Neural progenitor cell (in vitro differentiated cells): Measurements from ENCODE around the gene ZBTB25. TPM values are rescaled to one million over a fixed set of nuclear protein-coding genes. Genes with fewer than 3 reads are reported as not detected.
A peak's percentile ranks its signal among the peaks of the same experiment; 100 is the strongest.

Experiments
- DNase-seq: peaks from one replicate; pipeline ENCODE4 v3.0.0-alpha.2; 2016; ENCODE audit warnings: low spot score
- H2AFZ ChIP-seq: fragments of 200-600 bp; sonication (generic); replicated peaks from 2 replicates; pipeline ENCODE4 v1.6.1; 2016; ENCODE audit warnings: antibody characterized with exemption
- H3F3A ChIP-seq: fragments of 200-600 bp; sonication (generic); 2 replicates; pipeline ENCODE4 v1.6.1; 2016; ENCODE audit warnings: antibody characterized with exemption, low read depth
- H3K27ac ChIP-seq: fragments of 200-600 bp; sonication (generic); 2 replicates; pipeline ENCODE4 v1.5.1; 2016; ENCODE audit warnings: mild to moderate bottlenecking
- H3K27me3 ChIP-seq: fragments of 200-600 bp; sonication (generic); 2 replicates; pipeline ENCODE4 v1.6.1; 2016; ENCODE audit warnings: mild to moderate bottlenecking, moderate library complexity
- H3K36me3 ChIP-seq: fragments of 200-600 bp; sonication (generic); 2 replicates; pipeline ENCODE4 v1.5.1; 2016
- H3K4me1 ChIP-seq: fragments of 200-600 bp; sonication (generic); 2 replicates; pipeline ENCODE4 v1.6.1; 2016; ENCODE audit warnings: mixed run types
- H3K4me2 ChIP-seq: fragments of 200-600 bp; sonication (generic); 2 replicates; pipeline ENCODE4 v1.6.1; 2016
- H3K4me3 ChIP-seq: fragments of 200-600 bp; sonication (generic); 2 replicates; pipeline ENCODE4 v1.5.1; 2016
- H3K79me2 ChIP-seq: fragments of 200-600 bp; sonication (generic); 2 replicates; pipeline ENCODE4 v1.6.1; 2016; ENCODE audit warnings: low read depth
- H3K9ac ChIP-seq: fragments of 200-600 bp; sonication (generic); 2 replicates; pipeline ENCODE4 v1.6.1; 2016
- H3K9me3 ChIP-seq: fragments of 200-600 bp; sonication (generic); 2 replicates; pipeline ENCODE4 v1.5.1; 2016; ENCODE audit warnings: low read depth
- H4K20me1 ChIP-seq: fragments of 200-600 bp; sonication (generic); 2 replicates; pipeline ENCODE4 v1.6.1; 2016; ENCODE audit warnings: low read depth
- H3K27ac Mint-ChIP-seq: 3 replicates; pipeline ENCODE4 v1.8.0; 2021; ENCODE audit warnings: mixed read lengths
- H3K27me3 Mint-ChIP-seq: 2 replicates; pipeline ENCODE4 v1.8.0; 2022; ENCODE audit warnings: low read depth, mild to moderate bottlenecking, inconsistent platforms, moderate library complexity, mixed read lengths; ENCODE audit not compliant: insufficient read depth
- H3K36me3 Mint-ChIP-seq: 3 replicates; pipeline ENCODE4 v1.8.0; 2021; ENCODE audit warnings: mixed read lengths
- H3K4me1 Mint-ChIP-seq: 3 replicates; pipeline ENCODE4 v1.8.0; 2021; ENCODE audit warnings: mixed read lengths
- H3K4me3 Mint-ChIP-seq: 3 replicates; pipeline ENCODE4 v1.8.0; 2021; ENCODE audit warnings: mild to moderate bottlenecking, moderate library complexity, mixed read lengths
- H3K9me3 Mint-ChIP-seq: 3 replicates; pipeline ENCODE4 v1.8.0; 2020; ENCODE audit warnings: mixed read lengths
- EZH2 ChIP-seq: fragments of 200-600 bp; sonication (generic); IDR thresholded peaks from 2 replicates; pipeline ENCODE4 v1.6.1; 2017; ENCODE audit warnings: antibody characterized with exemption, mild to moderate bottlenecking, moderate library complexity
- EZH2phosphoT487 ChIP-seq: fragments of 200-600 bp; sonication (generic); IDR thresholded peaks from 2 replicates; pipeline ENCODE4 v1.6.1; 2017; ENCODE audit warnings: antibody characterized with exemption
- total RNA-seq: library from RNA; depleted of rRNA; stranded (reverse); fragments of >200 nt; gene quantifications from 2 replicates; pipeline ENCODE4 v1.2.3, GENCODE V29; 2015; ENCODE audit warnings: low replicate concordance
- TF ChIP-seq, protein P1 (sequence below): fragments of 200-600 bp; sonication (generic); IDR thresholded peaks from 2 replicates; pipeline ENCODE4 v1.5.1; 2017; ENCODE audit warnings: antibody characterized with exemption, mild to moderate bottlenecking

ZBTB25 gene
- total RNA-seq, 1 donor from 2014 or later: 14.3 TPM

DNA sequence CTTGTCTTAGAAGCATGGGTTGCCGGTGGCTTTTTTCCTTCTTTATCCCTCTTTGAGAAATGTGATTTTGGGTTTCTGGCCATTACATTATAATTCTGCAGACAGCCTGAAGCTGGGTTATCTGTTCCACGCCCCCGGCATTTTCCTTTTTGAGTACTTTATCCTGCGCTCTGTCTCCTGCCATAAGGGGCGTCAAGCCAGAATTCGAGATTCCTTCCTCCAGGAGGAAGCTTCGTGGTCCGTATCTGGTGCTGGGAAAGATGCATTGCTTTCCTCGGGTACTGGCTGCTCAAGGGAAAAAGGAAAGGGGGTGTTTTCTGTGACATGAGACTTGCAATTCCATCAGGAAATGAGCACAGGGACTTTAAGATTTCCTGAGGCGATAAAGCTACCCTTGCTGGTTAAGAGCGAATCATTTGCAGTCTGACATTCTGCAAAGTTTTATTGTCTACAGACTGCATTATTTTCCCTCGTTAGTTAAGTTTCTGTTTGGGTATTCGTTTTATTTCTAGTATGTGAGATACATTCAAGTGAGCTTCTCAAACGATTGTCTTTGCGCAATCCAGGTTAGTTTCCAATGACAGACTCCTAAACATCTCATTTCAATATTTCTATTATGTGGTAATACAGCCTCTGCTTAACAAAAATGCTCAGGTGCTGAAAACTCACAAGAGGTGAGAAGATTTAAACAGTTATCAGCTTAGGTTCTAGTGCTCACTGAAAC is 37.6 kb downstream of the ZBTB25 start:
- Mint-ChIP-seq H3K4me1 (peaks cover 9% of the 10 kb centered on the region), H3K36me3 (peaks cover 2% of the 10 kb centered on the region), H3K27ac (no peak overlapping the region), H3K9me3 (no peaks in the 10 kb centered on the region), H3K27me3 (no peaks in the 10 kb centered on the region), H3K4me3 (peak overlapping the region; percentile 89)
- H3K27ac ChIP-seq: no peak overlapping the region
- peak overlapping the region; percentile 27 for H3K9ac ChIP-seq
- peak; percentile 81 for DNase-seq
- peak overlapping the region; percentile 98 for H3K4me2 ChIP-seq
- no peaks in the 10 kb centered on the region for H3K9me3 ChIP-seq
- H2AFZ ChIP-seq: peak overlapping the region; percentile 94
- peaks cover 31% of the 10 kb centered on the region for H3F3A ChIP-seq
- H3K27me3 ChIP-seq: peaks cover 14% of the 10 kb centered on the region
- no peaks in the 10 kb centered on the region for H3K79me2 ChIP-seq
- no peak for TF ChIP-seq EZH2phosphoT487
- TF ChIP-seq, protein P1, sequence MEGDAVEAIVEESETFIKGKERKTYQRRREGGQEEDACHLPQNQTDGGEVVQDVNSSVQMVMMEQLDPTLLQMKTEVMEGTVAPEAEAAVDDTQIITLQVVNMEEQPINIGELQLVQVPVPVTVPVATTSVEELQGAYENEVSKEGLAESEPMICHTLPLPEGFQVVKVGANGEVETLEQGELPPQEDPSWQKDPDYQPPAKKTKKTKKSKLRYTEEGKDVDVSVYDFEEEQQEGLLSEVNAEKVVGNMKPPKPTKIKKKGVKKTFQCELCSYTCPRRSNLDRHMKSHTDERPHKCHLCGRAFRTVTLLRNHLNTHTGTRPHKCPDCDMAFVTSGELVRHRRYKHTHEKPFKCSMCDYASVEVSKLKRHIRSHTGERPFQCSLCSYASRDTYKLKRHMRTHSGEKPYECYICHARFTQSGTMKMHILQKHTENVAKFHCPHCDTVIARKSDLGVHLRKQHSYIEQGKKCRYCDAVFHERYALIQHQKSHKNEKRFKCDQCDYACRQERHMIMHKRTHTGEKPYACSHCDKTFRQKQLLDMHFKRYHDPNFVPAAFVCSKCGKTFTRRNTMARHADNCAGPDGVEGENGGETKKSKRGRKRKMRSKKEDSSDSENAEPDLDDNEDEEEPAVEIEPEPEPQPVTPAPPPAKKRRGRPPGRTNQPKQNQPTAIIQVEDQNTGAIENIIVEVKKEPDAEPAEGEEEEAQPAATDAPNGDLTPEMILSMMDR: peak; percentile 38
- TF ChIP-seq EZH2: peak; percentile 14
- no peaks in the 10 kb centered on the region for H3K36me3 ChIP-seq
- no peaks in the 10 kb centered on the region for H4K20me1 ChIP-seq
- peak overlapping the region; percentile 94 for H3K4me3 ChIP-seq
- H3K4me1 ChIP-seq: peaks cover 13% of the 10 kb centered on the region

DNA sequence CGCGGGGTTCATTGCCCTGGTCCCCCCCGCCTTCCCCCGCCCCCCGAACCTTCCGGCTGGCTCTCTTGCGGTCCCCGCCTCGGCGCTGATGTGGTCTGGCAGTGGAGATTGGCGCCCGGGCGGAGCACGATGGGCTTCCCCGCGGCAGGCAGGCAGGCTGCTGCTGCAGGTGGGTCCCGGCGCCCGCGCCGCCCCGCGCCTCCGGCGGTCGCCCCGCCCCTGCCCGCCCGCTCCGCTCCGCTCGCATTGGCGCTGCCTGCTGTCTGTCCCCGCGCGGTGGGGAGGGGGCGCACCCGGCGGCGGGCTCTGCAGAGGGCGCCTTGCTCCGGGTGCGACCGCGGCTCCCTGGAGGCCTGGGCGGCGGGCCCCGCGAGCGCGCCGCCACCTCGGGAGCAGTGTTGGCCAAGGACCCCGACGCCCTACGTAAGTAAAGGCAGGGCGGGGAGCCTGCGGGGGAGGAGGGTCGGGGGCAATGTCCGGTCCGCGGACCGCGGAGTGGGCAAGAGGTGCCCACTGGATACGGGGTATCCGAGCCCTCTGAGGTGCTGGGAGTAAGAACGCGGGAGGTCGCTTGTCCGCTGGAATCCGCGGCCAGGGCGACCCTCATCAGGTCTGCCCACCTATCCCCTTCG is 38.3 kb downstream of the ZBTB25 start, which contains the start of gene AKAP5:
TSS of gene AKAP5 (plus strand) at position 309 of the 632 bp plus-strand sequence. CDS start 2,896 bp downstream, outside the sequence.
- Histone ChIP-seq H3K9ac (peak within 1 kb of the TSS; percentile 27), H3K4me2 (peak within 1 kb of the TSS; percentile 98), H3K79me2 (no peaks in the 10 kb centered on the region), H2AFZ (peak within 1 kb of the TSS; percentile 94), H3K36me3 (no peaks in the 10 kb centered on the region), H3F3A (peaks cover 31% of the 10 kb centered on the region), H4K20me1 (no peaks in the 10 kb centered on the region), H3K4me1 (peaks cover 13% of the 10 kb centered on the region), H3K27me3 (peaks cover 14% of the 10 kb centered on the region), H3K4me3 (peak within 1 kb of the TSS; percentile 94), H3K9me3 (no peaks in the 10 kb centered on the region), H3K27ac (no peak within 1 kb of the TSS)
- H3K27ac Mint-ChIP-seq: no peak within 1 kb of the TSS
- peak; percentile 94 for DNase-seq
- H3K36me3 Mint-ChIP-seq: peaks cover 2% of the 10 kb centered on the region
- peaks cover 9% of the 10 kb centered on the region for H3K4me1 Mint-ChIP-seq
- H3K27me3 Mint-ChIP-seq: no peaks in the 10 kb centered on the region
- no peak for TF ChIP-seq EZH2phosphoT487
- TF ChIP-seq, protein P1: peak; percentile 4
- H3K4me3 Mint-ChIP-seq: peak within 1 kb of the TSS; percentile 89
- no peaks in the 10 kb centered on the region for H3K9me3 Mint-ChIP-seq

DNA sequence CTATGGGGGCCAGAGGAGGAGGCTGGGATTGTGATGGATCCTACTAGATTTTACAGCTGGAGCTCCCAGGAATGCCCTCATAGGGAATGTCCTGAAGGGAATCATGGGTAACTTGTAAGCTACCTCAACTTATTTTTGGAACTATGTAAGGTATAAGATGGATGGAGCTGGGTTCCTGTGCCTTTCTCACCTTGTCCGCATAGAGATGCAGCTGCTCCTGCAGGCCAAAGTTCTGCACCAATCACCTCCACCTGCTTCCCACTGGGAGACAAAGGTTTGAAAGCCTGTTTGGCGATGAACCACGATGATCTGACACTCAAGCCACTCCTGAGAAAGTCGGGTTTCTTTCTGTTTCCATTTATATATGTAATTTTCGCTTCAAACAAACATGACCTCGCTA is 39.0 kb downstream of the ZBTB25 start:
- H3K9me3 ChIP-seq: no peaks in the 10 kb centered on the region
- Mint-ChIP-seq H3K4me3 (peak overlapping the region; percentile 85), H3K9me3 (no peaks in the 10 kb centered on the region), H3K36me3 (peaks cover 2% of the 10 kb centered on the region), H3K27ac (no peak overlapping the region), H3K27me3 (no peaks in the 10 kb centered on the region), H3K4me1 (peaks cover 9% of the 10 kb centered on the region)
- no peaks in the 10 kb centered on the region for H4K20me1 ChIP-seq
- H3K27ac ChIP-seq: no peak overlapping the region
- peak overlapping the region; percentile 98 for H3K4me2 ChIP-seq
- H3K36me3 ChIP-seq: no peaks in the 10 kb centered on the region
- DNase-seq: no peak
- H3F3A ChIP-seq: peaks cover 31% of the 10 kb centered on the region
- peak overlapping the region; percentile 60 for H2AFZ ChIP-seq
- peaks cover 13% of the 10 kb centered on the region for H3K4me1 ChIP-seq
- no peak overlapping the region for H3K9ac ChIP-seq
- peaks cover 14% of the 10 kb centered on the region for H3K27me3 ChIP-seq
- H3K79me2 ChIP-seq: no peaks in the 10 kb centered on the region
- peak overlapping the region; percentile 94 for H3K4me3 ChIP-seq
- TF ChIP-seq, protein P1: no peak
- TF ChIP-seq EZH2 (no peak), EZH2phosphoT487 (no peak)
